Forelimb muscle (tissue), 1 donor: ENCODE data around the gene ANGPTL5. TPM values are rescaled to one million over a fixed set of nuclear protein-coding genes. Genes with fewer than 3 reads are reported as not detected.
"Not testable (repeated sequence)": the region's sequence is repeated elsewhere in the genome, so short reads cannot be mapped to it uniquely, and the experiment has no call there.

ENCODE experiments used
- DNase-seq: peaks from one replicate; pipeline ENCODE4 v3.0.0-alpha.2; 2013; ENCODE audit warnings: low read depth
- polyA plus RNA-seq: library from polyadenylated mRNA; unstranded; fragments of 120-200 nt; gene quantifications from one replicate; pipeline ENCODE4 v1.2.1, GENCODE V29; 2013; ENCODE audit not compliant: insufficient read length

Gene ANGPTL5
- polyA plus RNA-seq, 1 donor, result 0.38 TPM

DNA sequence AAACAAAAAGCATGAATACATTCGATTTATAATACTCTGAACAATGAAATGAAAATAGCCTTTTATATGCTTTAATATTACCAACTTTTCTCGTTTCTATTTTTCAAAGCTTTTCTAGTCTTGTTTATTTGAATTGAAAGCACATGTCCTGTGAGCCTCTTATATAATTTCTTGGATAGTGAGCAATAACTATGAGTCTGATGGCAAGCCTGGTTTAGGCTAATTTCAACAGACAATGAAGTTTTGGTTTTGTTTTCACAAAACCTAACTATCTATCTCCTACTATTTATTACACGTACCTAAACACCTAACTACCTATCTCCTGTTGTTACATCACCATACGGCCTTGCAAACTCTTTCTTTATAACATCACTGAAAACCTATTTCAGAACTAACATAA lies 30.7 kb downstream of the ANGPTL5 start:
- DNase-seq, result no peak

DNA sequence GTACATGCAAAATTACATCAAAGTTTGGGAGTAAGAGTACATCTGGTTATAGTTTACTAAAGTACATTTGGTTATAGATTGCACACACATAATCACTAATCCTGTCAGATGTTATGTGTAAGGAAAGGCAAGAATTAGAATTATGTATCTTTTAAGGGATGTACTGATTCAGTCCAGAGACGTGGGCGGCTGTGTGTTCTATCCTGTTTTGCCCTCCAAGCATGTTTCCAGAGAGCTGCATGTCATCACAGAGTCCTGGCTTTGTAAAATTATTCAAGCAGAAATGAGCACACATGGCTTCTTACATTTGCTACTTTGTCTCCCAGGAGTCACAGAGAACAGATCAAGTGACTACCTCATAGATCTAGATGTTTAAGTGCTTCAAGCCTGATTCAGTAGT lies 34.7 kb downstream of the ANGPTL5 start:
- DNase-seq, result no peak

DNA sequence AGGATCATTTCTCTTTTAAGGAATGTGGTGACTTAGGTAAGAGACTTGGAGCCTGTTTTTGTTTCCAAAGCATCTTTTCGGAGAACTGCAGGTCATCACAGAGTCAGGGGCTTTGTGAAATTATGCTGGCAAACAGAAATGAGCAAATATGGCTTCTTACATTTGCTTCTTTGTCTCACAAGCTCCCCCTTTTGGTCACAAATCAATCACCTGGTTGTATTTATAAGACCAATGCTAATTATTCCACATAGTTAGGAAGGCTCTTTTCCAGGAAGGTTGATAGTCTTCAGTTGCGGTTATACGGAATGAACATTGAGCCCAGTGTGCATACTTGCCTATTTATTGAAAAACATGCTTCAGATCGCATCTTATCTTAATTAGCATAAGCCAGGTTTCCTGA lies 36.1 kb downstream of the ANGPTL5 start:
- DNase-seq, result no peak

DNA sequence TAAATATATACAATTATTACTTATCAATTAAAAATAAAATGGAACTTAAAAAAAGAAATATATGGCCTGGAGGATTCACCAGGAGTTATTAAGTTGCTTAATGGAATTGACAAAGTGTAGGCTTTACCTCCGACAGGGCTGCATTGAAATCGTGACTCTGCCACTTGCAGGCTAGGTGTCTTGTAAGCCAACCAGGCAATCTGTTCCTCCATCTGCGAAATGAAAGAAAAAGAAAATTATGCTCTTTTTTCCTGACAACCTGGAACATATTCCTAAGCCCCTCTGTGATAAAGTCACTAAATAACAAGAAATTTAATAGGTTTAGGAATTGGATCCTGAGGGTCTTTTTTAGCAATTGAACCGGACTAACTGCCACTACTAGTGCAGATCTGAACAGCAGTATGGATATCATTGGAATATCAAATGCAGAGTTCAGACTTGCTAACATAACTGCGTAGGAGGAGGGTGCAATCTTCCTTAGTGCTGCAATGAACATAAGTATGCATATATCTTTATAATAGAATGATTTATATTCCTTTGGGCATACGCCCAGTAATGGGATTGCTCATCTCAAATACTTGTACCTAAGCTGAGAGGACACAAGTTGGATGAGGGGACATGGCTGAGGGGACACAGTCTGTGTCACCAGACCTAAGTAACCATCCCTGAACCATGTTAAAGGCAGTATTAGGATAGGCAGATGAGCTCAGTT lies 44.0 kb downstream of the ANGPTL5 start:
- no peak for DNase-seq

DNA sequence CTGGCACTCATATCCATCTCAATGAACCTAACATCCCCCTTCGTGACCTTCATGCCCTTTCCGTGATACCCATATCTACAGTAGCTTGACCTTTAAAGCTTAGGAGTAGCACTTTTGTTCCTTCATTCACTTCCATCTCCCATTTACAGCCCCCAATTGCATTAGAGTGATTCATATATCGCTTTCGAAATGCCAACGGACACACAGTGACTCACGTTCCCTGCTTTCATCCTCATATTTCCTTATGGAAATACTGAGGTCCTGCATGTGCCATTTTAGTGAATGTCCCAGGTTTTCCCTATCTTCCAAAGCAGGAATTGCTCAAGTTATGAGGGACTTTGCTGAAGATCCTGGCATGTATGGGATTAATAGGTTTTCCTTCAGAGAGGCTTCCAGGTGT lies 45.8 kb downstream of the ANGPTL5 start:
- DNase-seq, result no peak

DNA sequence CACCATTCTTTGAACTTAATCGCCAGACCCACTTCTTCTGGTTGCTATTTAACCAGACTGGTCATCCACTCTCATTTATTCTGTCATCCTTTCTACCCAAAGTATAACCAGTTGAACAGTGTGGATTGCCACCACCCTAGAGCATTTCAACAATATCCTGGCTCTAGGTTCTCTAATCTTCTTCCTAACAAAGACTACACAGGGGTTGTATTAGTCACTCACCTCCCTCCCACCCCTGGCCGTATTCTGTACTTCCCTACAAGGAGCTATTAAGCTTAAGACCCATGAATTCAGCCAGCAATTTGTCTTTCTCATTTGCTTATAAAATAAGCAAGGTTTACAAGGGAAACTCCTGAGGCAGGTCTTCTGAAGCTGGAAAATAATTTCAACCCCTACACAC lies 48.4 kb downstream of the ANGPTL5 start:
- no peak for DNase-seq

DNA sequence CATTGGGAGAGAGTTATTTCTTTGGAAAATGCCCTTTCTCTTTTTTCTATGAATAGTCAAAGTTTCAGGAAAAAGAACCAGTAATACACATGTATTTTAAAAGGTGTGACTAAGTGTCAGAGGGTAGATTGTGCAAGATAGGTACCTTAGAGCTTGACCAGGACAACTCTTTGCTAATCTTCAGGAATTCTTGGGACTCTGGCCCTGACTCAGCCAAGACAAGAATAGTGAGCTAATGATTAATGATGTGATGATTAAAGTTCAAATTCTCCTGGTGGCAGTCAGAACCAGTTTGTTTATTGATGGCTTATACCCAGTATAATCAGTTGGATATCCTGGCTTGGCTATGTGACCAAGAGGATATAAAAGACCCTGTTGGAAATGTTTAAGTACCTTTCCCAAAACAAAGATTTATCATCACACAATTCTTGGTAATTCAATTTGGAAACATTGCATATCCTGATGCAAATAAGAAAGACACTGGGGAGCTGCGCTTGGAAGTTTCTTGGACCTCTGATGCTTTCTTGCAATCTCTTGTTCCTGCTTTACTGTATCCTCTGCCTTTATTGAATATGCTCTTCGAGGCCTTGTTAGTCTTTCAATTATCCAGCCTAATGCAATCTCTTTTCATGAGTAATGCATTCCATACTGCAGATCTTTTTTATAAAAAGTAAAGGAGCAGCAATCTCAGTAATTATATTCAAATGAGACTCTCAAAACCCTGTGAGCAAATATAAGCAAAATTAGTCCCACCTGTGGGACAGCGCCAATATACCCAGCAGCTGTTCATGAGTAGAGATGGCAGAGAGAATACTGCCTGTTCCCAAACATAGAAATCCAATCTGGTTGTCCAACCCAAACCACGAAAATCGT lies 49.5 kb downstream of the ANGPTL5 start:
- DNase-seq, result no peak

DNA sequence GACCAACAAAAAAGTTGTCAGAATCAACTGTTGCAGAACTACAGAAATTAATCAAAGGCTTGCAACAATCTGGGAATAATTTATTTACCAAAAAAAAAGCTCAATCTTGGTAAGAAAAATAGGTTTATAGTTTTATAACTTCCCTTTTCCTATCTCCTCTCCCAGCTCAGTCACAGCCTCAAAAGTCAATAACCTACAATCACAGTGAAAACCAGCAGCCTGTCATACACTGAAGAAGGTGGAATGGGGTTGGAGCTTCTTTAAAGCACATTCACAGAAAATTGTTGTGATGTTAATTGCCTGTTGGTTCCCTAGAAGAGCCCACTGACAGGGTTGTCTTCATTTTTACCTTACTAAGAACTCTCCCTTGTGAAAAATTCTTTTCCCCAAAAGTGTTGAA lies 52.2 kb downstream of the ANGPTL5 start:
- DNase-seq, result no peak

DNA sequence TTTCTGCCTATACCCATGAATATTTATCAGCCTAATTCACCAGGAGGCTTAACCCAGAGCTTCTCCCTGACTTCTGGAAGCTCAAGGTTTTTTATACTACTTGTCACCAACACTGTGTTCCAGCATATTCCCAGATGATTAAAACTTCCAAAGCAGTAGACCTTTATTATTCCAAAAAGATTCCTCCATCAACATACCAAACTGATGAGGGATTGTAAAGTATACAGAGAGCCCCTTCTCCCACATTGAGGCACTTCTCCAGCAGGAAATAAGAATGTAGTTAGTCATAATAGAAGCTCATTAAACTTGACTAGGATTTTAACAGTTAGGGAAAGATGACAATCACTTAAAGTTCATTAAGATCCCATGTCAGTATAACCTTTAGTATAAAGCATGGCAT lies 53.0 kb downstream of the ANGPTL5 start:
- no peak for DNase-seq

DNA sequence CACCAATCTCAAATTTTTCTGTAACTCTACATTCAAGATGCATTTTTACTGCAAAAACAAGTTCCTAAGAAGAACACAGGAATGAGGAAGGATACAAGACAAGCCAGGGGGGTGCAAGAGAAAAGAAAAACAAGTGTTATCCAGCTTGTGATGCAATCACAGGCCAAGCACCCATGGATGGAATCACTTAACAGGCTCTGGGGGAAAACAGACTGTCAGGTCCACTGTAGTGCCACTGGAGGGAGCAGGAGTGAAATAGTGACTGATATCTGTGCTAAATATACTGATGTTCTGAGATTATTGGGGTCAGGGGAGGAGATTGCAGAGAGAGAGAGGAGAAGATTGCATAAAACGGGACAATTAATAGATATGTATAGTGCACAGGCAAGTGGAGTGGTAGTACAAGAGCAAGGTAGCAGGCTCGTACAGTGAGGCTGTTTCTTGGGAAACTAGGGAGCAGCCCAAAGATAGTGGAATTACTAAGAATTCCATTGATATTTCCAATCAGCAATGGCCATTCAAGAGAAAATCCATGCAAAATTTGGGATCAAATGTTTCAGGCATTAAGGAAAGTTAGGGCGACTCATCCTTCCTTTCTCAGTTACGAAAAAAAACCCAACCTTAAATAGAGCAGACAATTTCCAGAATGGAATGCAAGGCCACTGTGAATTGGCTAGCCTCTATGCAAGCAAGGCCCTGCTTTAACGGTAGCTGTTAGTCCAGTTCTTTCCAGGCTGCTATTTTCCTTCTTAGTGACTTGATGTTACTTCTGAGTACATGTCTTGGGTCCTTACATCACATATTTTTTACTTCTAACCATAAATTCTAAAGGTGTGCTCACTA lies 53.7 kb downstream of the ANGPTL5 start:
- no peak for DNase-seq

DNA sequence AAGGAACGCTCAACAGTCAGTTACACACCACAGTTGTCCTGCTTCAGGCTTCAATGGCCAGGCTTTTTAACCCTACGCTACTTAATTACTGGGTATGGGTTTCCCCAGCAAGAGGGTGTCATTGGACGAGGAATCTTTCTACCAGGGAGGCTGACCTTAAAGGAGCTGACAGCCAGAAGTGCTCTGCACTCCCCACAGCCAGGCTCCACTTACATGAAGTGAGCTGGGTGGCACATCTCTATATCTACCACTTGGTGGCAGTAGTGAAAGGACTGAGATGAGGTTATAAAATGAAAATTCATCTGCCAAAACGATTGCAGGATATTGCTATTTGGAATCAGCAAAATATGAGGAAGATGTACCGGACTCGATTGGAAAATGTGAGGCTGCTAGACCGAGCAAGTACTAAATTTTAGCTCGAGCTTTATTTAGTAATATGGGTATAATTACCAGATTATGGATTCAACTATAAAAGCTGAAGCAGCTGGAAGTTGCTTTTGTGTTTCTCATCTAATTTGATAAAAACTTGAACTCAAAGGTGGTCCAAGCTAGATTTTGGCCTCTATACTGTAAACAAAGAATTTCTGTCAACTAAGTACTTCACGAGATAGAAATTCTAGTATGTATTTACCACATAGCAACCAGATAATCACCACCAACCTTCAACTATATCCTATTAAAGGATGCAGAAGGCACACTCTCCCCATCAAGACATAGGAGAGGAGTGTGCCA lies 55.5 kb downstream of the ANGPTL5 start:
- DNase-seq, result peak; percentile 52

DNA sequence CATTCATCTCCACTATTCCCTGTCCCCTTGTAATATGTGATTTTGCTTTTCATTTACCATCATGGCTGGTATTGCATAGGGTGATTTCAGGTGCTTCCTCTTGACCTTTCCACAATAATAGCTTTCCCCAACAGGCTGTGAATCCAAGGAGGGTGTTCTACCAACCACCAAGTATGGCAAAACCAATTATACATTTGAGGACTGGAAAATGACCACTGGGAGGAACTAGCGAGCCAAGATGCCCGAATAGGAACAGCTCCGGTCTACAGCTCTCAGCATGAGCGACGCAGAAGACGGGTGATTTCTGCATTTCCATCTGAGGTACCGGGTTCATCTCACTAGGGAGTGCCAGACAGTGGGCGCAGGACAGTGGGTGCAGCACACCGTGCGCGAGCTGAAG lies 64.1 kb downstream of the ANGPTL5 start:
- not testable (repeated sequence) for DNase-seq

DNA sequence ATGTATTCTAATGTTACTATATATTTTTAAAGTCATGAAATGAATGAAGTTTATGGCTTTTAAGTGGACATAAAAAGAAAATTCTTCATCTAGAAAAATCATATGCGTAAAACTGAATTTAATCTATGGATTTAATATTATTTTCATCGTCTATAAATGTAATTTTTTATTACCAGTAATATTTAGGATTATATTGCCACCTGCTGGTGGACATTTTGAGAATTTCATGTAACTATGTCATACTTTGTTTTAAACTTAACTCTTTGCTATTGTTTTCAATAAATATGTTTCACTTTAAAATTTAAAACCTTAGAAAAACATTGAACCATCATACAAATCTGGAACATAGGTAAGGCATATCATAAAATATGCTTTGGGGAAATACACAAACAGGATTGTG lies 68.1 kb downstream of the ANGPTL5 start:
- no peak for DNase-seq

DNA sequence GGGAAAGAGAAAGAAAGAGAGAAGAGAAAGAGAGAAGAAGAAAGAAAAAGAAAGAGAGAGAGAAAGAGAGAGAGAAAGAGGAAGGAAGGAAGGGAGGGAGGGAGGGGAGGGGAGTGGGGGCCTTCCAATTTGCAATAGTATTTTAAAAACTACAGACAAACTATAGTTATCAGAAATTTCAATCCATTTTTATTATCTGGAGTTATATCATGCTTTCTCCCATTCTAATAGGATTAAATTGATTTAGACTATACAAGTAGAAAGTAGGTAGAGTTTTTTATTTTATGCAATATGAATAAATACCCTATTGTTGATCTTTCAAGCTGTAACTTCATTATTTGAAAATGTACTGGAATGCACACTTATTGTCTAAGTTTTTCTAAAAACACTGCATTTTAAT lies 71.7 kb downstream of the ANGPTL5 start:
- DNase-seq, result no peak

DNA sequence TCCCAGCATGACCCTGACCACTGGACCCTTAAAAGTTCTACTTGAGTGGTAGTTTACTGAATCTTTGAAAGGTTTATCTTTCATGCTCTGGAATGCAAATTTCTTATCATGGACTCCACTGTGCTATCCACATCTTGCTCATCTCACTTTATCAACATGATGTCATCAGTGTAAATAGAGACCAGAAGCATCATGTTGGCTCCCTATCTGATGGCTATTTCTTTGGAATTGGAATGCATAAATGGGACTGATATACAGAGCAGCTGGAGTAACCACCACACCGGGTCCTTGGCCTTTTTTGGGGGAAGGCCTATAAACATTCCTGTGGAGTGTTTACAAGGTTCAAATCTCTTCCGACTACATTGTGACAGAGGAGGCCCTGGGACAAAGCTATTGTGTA lies 75.6 kb downstream of the ANGPTL5 start:
- DNase-seq, result no peak

Other genes with a start within 250 kb of the ANGPTL5 start
- 3.1 TPM for gene CEP126, start 1.5 kb downstream of the ANGPTL5 start, polyA plus RNA-seq
- 1.5 TPM for gene CFAP300, start 130.9 kb upstream of the ANGPTL5 start, polyA plus RNA-seq
- gene YAP1, start 193.9 kb upstream of the ANGPTL5 start, polyA plus RNA-seq, result 74.0 TPM